ENCODE data around the gene FBXO30.

Gene FBXO30

GRCh38 chr6:145842693-145843546 lies 28.3 kb upstream of the FBXO30 start:
- H3K4ac ChIP-seq (ENCODE audit: low read depth in 1 of 2, low read length in 2 of 2) = no peak overlapping the region
- no peak overlapping the region for H3K18ac ChIP-seq (ENCODE audit: low read depth in 1 of 2, low read length in 2 of 2)
- no peak overlapping the region for H3K4me3 ChIP-seq (ENCODE audit: insufficient read depth in 1 of 2, low read depth in 1 of 2, low read length in 2 of 2)
- H3K27ac ChIP-seq (ENCODE audit: low read length, poor library complexity, severe bottlenecking) = no peak overlapping the region
- DNase-seq = peak; percentile 33
- H3K4me2 ChIP-seq (ENCODE audit: low read length, poor library complexity, severe bottlenecking) = no peak overlapping the region
- H2AFZ ChIP-seq (ENCODE audit: low read depth, low read length) = no peak overlapping the region
- no peak overlapping the region for H4K8ac ChIP-seq (ENCODE audit: low read length)
- no peak overlapping the region for H3K9ac ChIP-seq (ENCODE audit: low read length)
- no peak overlapping the region for H2BK5ac ChIP-seq (ENCODE audit: low read depth, low read length, poor library complexity, severe bottlenecking)
- H2BK120ac ChIP-seq (ENCODE audit: low read depth, low read length) = no peak overlapping the region
- no peak overlapping the region for H3K23ac ChIP-seq (ENCODE audit: low read length in 2 of 2)
- no peak overlapping the region for H2BK15ac ChIP-seq (ENCODE audit: low read depth, poor library complexity, severe bottlenecking)
- H2BK12ac ChIP-seq (ENCODE audit: low read length in 2 of 2) = no peak overlapping the region
- H3K27me3 ChIP-seq (ENCODE audit: control insufficient read depth in 1 of 2, insufficient read depth in 1 of 2, low read length in 2 of 2) = no peaks in the 10 kb centered on the region
- H3K79me1 ChIP-seq (replicated peaks; ENCODE audit: low read length, poor library complexity, severe bottlenecking) = no peaks in the 10 kb centered on the region
- WGBS = 91% methylated on average over 2 of the region's 3 CpGs
- no peak overlapping the region for H2AK5ac ChIP-seq (ENCODE audit: low read length, severe bottlenecking)
- H4K91ac ChIP-seq (ENCODE audit: low read length) = no peak overlapping the region
- H3K9me3 ChIP-seq (ENCODE audit: control insufficient read depth, low read length) = no peaks in the 10 kb centered on the region
- no peaks in the 10 kb centered on the region for H3K36me3 ChIP-seq (ENCODE audit: control insufficient read depth in 1 of 2, insufficient read depth in 2 of 2, low read depth in 1 of 2, low read length in 2 of 2)
- H3K4me1 ChIP-seq (ENCODE audit: control insufficient read depth, insufficient read depth, low read depth, low read length) = no peaks in the 10 kb centered on the region
- no peak overlapping the region for H3K14ac ChIP-seq (ENCODE audit: low read length in 2 of 2)

- H2BK12ac ChIP-seq (ENCODE audit: low read length in 2 of 2) = no peak overlapping the region
- no peak overlapping the region for H3K4me2 ChIP-seq (ENCODE audit: low read length, poor library complexity, severe bottlenecking)
- H3K79me1 ChIP-seq (replicated peaks; ENCODE audit: low read length, poor library complexity, severe bottlenecking) = no peaks in the 10 kb centered on the region
- H3K36me3 ChIP-seq (ENCODE audit: control insufficient read depth in 1 of 2, insufficient read depth in 2 of 2, low read depth in 1 of 2, low read length in 2 of 2) = no peaks in the 10 kb centered on the region
- peak overlapping the region in 1 of 2 experiments; percentile 44 for H3K18ac ChIP-seq (ENCODE audit: low read depth in 1 of 2, low read length in 2 of 2)
- no peaks in the 10 kb centered on the region for H3K9me3 ChIP-seq (ENCODE audit: control insufficient read depth, low read length)
- no peak overlapping the region for H2BK15ac ChIP-seq (ENCODE audit: low read depth, poor library complexity, severe bottlenecking)
- H2AFZ ChIP-seq (ENCODE audit: low read depth, low read length) = no peak overlapping the region
- no peaks in the 10 kb centered on the region for H3K27me3 ChIP-seq (ENCODE audit: control insufficient read depth in 1 of 2, insufficient read depth in 1 of 2, low read length in 2 of 2)
- no peak overlapping the region for H3K27ac ChIP-seq (ENCODE audit: low read length, poor library complexity, severe bottlenecking)
- H3K9ac ChIP-seq (ENCODE audit: low read length) = no peak overlapping the region
- H3K4me1 ChIP-seq (ENCODE audit: control insufficient read depth, insufficient read depth, low read depth, low read length) = no peaks in the 10 kb centered on the region
- no peak overlapping the region for H3K23ac ChIP-seq (ENCODE audit: low read length in 2 of 2)
- no peak overlapping the region for H4K91ac ChIP-seq (ENCODE audit: low read length)
- H4K8ac ChIP-seq (ENCODE audit: low read length) = no peak overlapping the region
- H3K14ac ChIP-seq (ENCODE audit: low read length in 2 of 2) = no peak overlapping the region
- no peak overlapping the region for H2AK5ac ChIP-seq (ENCODE audit: low read length, severe bottlenecking)
- no peak overlapping the region for H2BK5ac ChIP-seq (ENCODE audit: low read depth, low read length, poor library complexity, severe bottlenecking)
- H3K4me3 ChIP-seq (ENCODE audit: insufficient read depth in 1 of 2, low read depth in 1 of 2, low read length in 2 of 2) = no peak overlapping the region
- H3K4ac ChIP-seq (ENCODE audit: low read depth in 1 of 2, low read length in 2 of 2) = no peak overlapping the region
- no peak overlapping the region for H2BK120ac ChIP-seq (ENCODE audit: low read depth, low read length)
- no peak for DNase-seq
- 100% methylated on average over 2 of the region's 2 CpGs for WGBS
Observed at GRCh38 chr6:145841668-145842067, 27.1 kb upstream of the FBXO30 start.

- Histone ChIP-seq H2AK5ac (ENCODE audit: low read length, severe bottlenecking) (no peak overlapping the region), H3K9ac (ENCODE audit: low read length) (no peak overlapping the region), H4K8ac (ENCODE audit: low read length) (no peak overlapping the region), H3K27me3 (ENCODE audit: control insufficient read depth in 1 of 2, insufficient read depth in 1 of 2, low read length in 2 of 2) (no peaks in the 10 kb centered on the region), H3K4ac (ENCODE audit: low read depth in 1 of 2, low read length in 2 of 2) (no peak overlapping the region), H2BK120ac (ENCODE audit: low read depth, low read length) (no peak overlapping the region), H3K4me3 (ENCODE audit: insufficient read depth in 1 of 2, low read depth in 1 of 2, low read length in 2 of 2) (no peak overlapping the region), H3K79me1 (replicated peaks; ENCODE audit: low read length, poor library complexity, severe bottlenecking) (no peaks in the 10 kb centered on the region), H3K4me1 (ENCODE audit: control insufficient read depth, insufficient read depth, low read depth, low read length) (no peaks in the 10 kb centered on the region), H2AFZ (ENCODE audit: low read depth, low read length) (no peak overlapping the region), H2BK5ac (ENCODE audit: low read depth, low read length, poor library complexity, severe bottlenecking) (no peak overlapping the region), H2BK12ac (ENCODE audit: low read length in 2 of 2) (no peak overlapping the region), H3K27ac (ENCODE audit: low read length, poor library complexity, severe bottlenecking) (no peak overlapping the region), H3K36me3 (ENCODE audit: control insufficient read depth in 1 of 2, insufficient read depth in 2 of 2, low read depth in 1 of 2, low read length in 2 of 2) (no peaks in the 10 kb centered on the region), H3K14ac (ENCODE audit: low read length in 2 of 2) (no peak overlapping the region), H3K4me2 (ENCODE audit: low read length, poor library complexity, severe bottlenecking) (no peak overlapping the region), H3K18ac (ENCODE audit: low read depth in 1 of 2, low read length in 2 of 2) (no peak overlapping the region), H3K9me3 (ENCODE audit: control insufficient read depth, low read length) (no peaks in the 10 kb centered on the region), H3K23ac (ENCODE audit: low read length in 2 of 2) (no peak overlapping the region), H2BK15ac (ENCODE audit: low read depth, poor library complexity, severe bottlenecking) (no peak overlapping the region), H4K91ac (ENCODE audit: low read length) (no peak overlapping the region)
- no peak for DNase-seq
Observed at GRCh38 chr6:145839653-145840052, 25.1 kb upstream of the FBXO30 start.

- WGBS = no CpG with 5 or more reads among the region's 1 CpG
Observed at GRCh38 chr6:145838305-145838704, 23.7 kb upstream of the FBXO30 start.

More at GRCh38 chr6:145838305-145838704, 23.7 kb upstream of the FBXO30 start:
- H4K8ac ChIP-seq (ENCODE audit: low read length) = no peak overlapping the region
- no peak for DNase-seq
- no peak overlapping the region for H2BK15ac ChIP-seq (ENCODE audit: low read depth, poor library complexity, severe bottlenecking)
- H3K27me3 ChIP-seq (ENCODE audit: control insufficient read depth in 1 of 2, insufficient read depth in 1 of 2, low read length in 2 of 2) = no peaks in the 10 kb centered on the region
- H4K91ac ChIP-seq (ENCODE audit: low read length) = no peak overlapping the region
- no peak overlapping the region for H3K27ac ChIP-seq (ENCODE audit: low read length, poor library complexity, severe bottlenecking)
- H3K36me3 ChIP-seq (ENCODE audit: control insufficient read depth in 1 of 2, insufficient read depth in 2 of 2, low read depth in 1 of 2, low read length in 2 of 2) = no peaks in the 10 kb centered on the region
- H2AFZ ChIP-seq (ENCODE audit: low read depth, low read length) = no peak overlapping the region
- H3K4me3 ChIP-seq (ENCODE audit: insufficient read depth in 1 of 2, low read depth in 1 of 2, low read length in 2 of 2) = no peak overlapping the region
- H3K9me3 ChIP-seq (ENCODE audit: control insufficient read depth, low read length) = no peaks in the 10 kb centered on the region
- no peak overlapping the region for H3K9ac ChIP-seq (ENCODE audit: low read length)
- H3K4me1 ChIP-seq (ENCODE audit: control insufficient read depth, insufficient read depth, low read depth, low read length) = no peaks in the 10 kb centered on the region
- H3K4me2 ChIP-seq (ENCODE audit: low read length, poor library complexity, severe bottlenecking) = no peak overlapping the region
- H2AK5ac ChIP-seq (ENCODE audit: low read length, severe bottlenecking) = no peak overlapping the region
- H3K23ac ChIP-seq (ENCODE audit: low read length in 2 of 2) = no peak overlapping the region
- no peak overlapping the region for H2BK5ac ChIP-seq (ENCODE audit: low read depth, low read length, poor library complexity, severe bottlenecking)
- no peak overlapping the region for H3K14ac ChIP-seq (ENCODE audit: low read length in 2 of 2)
- no peak overlapping the region for H3K4ac ChIP-seq (ENCODE audit: low read depth in 1 of 2, low read length in 2 of 2)
- no peaks in the 10 kb centered on the region for H3K79me1 ChIP-seq (replicated peaks; ENCODE audit: low read length, poor library complexity, severe bottlenecking)
- no peak overlapping the region for H3K18ac ChIP-seq (ENCODE audit: low read depth in 1 of 2, low read length in 2 of 2)
- no peak overlapping the region for H2BK12ac ChIP-seq (ENCODE audit: low read length in 2 of 2)
- H2BK120ac ChIP-seq (ENCODE audit: low read depth, low read length) = no peak overlapping the region

Data from mesenchymal stem cell (in vitro differentiated cells and primary cell).